GM12873 (cell line): Measurements from ENCODE around the gene SLC13A3.

ENCODE experiments used
- TF ChIP-seq, protein P1 (sequence below): IDR thresholded peaks from 2 replicates; pipeline ENCODE4 v1.5.1; 2012; ENCODE audit warnings: low read depth, mild to moderate bottlenecking, moderate library complexity, low read length, control low read depth; ENCODE audit not compliant: insufficient read depth; ENCODE audit errors: missing control alignments

SLC13A3 gene

DNA sequence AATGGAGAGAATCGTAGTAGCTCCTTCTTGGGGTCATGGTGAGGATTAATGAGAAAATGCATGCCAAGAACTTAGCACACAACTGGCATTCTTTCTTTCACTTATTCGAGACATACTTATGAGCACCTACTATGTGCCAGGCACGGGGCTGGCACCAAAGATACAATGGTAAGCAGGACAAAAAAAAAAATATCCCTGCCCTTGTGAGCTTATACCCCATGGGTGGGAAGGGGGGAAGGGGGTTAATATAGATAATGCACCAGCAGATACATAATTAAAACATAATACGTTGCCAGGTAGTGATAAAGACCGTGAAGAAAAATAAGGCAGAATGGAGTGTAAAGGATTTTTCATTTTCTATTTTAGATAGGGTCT lies 8.3 kb downstream of the SLC13A3 start:
- TF ChIP-seq, protein P1, sequence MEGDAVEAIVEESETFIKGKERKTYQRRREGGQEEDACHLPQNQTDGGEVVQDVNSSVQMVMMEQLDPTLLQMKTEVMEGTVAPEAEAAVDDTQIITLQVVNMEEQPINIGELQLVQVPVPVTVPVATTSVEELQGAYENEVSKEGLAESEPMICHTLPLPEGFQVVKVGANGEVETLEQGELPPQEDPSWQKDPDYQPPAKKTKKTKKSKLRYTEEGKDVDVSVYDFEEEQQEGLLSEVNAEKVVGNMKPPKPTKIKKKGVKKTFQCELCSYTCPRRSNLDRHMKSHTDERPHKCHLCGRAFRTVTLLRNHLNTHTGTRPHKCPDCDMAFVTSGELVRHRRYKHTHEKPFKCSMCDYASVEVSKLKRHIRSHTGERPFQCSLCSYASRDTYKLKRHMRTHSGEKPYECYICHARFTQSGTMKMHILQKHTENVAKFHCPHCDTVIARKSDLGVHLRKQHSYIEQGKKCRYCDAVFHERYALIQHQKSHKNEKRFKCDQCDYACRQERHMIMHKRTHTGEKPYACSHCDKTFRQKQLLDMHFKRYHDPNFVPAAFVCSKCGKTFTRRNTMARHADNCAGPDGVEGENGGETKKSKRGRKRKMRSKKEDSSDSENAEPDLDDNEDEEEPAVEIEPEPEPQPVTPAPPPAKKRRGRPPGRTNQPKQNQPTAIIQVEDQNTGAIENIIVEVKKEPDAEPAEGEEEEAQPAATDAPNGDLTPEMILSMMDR = no peak

DNA sequence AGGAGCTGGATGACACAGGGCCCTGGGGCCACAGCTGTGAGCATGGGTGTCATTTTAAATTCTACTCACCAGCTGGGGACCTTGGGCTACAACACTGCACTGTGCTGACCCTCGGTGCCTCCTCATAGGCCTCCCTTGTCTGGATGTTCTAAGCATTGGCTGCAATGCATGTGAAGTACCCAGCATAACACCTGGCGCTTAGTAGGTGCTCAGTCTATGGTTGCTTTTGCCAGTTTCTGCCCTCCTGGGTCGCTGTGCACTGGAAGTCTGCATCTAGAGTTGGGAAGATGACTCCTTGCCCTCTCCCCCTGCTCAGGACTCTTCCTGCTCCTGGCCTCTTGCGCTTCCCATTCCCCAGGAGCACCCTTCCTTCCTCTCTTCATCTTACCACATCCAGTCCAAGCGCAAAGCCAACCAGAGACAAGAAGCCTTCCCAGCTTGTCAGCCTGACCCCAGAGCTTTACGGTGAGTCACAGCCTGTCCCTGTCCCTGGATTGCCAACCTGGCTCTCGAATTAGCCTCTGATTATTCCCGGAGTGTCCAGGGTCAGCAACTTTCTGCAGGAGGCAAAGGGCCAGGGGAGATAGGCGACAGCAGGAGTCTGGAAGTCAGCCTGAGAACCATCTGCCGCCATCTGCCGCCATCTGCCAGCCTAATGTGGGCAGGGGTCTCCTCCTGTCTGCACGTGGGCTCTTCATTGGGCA lies 8.8 kb downstream of the SLC13A3 start:
- TF ChIP-seq, protein P1 = no peak

DNA sequence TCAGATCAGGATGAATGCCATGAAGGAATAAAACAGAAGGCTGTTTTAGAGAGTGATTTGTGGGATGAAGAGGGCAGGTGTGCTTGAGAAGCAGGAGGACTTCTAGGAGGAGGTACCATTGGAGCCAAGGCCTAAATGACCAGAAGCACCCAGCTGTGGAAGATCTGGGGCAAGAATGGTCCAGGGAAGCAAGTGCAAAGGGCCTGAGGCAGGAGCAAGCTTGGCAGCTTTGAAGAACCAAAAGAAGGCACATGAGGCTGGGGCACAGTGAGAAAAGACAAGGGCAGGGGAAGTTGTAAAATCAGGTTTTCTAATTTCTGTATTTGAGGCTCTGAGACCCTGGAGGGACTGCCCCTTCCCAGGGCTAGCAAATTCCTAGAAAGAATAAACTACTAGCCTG lies 9.8 kb downstream of the SLC13A3 start:
- TF ChIP-seq, protein P1 = no peak

DNA sequence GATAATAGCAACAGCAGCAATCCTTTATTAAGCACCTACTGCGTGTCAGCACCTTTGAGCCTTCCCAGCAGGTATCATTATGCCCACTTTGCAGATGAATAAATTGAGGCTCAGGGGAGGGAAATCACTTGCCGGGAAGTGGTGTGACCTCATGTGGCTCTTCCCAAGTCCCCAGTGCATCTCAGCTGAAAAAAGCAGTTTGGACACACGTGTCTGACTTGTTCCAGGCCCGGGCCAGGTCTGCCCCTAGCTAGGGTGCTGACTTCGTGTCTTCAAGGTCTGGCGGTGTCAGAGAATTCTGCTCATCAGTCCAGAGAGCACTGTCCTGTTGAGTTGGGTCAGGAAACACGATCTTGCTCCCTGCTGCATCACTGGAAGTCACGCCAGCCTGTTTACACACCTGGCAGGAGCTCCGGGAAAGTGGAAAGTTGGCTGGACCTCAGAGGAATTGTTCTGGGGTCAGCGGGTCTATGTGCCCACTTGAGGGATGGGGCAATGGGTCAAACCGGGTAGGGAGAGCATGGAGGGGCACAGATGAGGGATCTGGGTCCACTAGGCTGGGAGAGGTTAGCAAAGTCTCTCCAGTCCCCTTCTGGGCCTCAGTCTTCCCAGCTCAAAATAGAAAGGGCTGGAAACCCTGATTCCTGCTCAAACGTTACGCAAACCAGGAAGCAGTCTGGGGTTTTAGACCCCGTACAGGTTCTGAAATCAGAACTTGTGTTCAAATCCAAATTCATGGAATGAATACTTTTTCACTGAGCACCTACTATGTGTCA lies 10.5 kb downstream of the SLC13A3 start:
- TF ChIP-seq, protein P1 = no peak

DNA sequence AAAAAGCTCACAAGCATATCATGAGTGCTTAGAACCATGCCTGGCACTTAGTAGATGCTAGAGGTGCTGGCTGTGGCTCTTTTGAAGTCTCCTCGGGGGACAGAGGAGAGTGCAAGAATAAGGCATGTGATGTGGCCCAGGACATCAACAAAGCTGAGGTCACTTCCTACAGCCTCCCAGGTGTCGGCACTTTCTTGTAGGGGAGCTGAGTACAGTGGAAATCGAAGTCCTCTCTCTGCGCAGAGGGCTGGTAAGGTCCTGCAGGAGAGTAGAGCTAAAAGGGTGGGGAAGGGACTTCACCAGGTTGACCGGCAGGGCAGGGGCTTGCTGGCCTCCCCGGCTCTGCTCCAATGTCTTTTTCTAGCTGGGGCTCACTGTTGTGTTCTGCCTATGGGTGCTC lies 11.2 kb downstream of the SLC13A3 start:
- TF ChIP-seq, protein P1 = no peak

DNA sequence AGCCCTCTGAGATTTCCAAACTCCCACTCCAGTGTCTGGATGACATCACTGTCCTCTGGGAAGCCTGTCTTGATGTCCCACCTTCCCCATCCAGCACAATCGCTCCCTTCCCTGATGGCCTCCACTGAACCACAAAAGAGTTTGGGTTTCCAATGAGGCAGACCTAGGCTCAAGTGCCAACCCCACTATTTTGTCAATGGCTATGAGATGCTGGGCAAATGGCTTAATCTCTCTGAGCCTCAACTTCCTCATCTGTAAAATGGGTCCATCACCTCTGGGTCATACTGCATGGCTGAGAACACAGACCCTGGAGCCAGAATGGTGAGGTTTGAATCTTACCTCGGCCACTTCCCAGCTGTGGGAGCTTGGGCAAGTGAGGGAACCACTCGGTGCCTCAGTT lies 11.7 kb downstream of the SLC13A3 start:
- TF ChIP-seq, protein P1 = no peak

DNA sequence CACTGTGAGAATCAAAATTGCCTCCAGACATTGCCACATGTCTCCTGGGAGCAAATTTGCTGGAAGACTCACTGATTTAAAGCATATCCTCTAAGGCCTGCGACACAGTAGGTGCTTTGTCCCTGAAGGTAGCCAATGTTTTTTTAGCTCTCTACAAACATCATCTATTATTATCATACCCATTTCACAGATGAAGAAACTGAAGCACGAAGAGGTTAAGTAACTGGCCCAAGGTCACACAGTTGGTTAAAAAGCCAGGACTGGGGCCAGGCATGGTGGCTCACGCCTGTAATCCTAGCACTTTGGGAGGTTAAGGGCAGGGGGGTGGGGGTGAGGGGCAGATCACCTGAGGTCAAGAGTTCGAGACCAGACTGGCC lies 12.4 kb downstream of the SLC13A3 start:
- TF ChIP-seq, protein P1 = no peak
